ENCODE data around the gene ADAT2. TPM values are rescaled to one million over a fixed set of nuclear protein-coding genes. Genes with fewer than 3 reads are reported as not detected.

The ADAT2 gene
- total and polyA plus RNA-seq, 5 donors = 1.5 to 3.8 (median 1.9) TPM

DNA sequence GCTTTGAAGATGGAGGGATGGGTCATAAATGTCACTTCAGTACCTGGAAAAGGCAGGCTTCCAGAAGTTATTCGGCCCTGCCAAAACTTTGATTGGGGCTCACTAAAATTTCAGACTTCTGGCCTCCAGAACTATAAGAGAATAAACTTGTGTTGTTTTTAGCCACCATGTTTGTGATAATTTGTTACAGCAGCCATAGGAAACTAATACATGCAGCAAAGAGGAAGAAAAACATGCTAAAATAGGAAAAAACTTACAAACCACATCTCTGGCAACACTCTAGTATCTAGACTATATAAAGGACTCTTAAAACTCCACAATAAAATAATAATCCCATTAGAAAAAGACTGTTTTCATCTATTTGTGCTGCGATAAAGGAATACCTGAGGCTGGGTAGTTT, 9.5 kb downstream of the ADAT2 start:
- 99% methylated on average over 2 of the region's 2 CpGs for WGBS

DNA sequence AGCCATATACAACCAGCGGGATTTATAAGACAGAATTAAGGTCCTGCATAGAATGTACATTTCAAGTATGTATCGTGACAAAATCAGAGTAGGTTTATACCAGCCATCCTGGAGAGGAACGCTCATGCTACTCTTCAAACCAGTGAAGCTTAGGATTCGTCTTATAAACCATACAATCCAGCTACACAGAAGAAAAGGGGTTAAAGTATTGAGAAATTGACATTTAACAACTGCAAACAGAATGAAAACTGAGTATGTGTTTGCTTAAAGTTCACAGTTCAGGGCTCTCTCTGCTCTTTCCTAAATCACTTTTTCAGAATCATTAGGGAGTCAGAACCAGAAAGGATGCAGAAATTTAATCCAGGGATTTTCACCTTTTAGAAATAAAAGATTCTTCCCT, 17.9 kb downstream of the ADAT2 start:
- Histone ChIP-seq H3K27ac (ENCODE audit: low read length) (no peak overlapping the region), H3K9me3 (ENCODE audit: control insufficient read depth, low read length) (no peaks in the 10 kb centered on the region), H3K4me3 (ENCODE audit: low read length) (no peak overlapping the region), H3K4me1 (ENCODE audit: control insufficient read depth, insufficient read depth, low read length) (no peaks in the 10 kb centered on the region), H3K27me3 (ENCODE audit: control insufficient read depth, insufficient read depth) (no peaks in the 10 kb centered on the region)
- no peak for DNase-seq
- WGBS = 97% methylated on average over 4 of the region's 4 CpGs
- no peak for ATAC-seq
- intact Hi-C loops (cut with DNase I) = no loop called here

More for the DNA sequence above, 9.5 kb downstream of the ADAT2 start:
- no peak for ATAC-seq
- H3K4me1 ChIP-seq (ENCODE audit: control insufficient read depth, insufficient read depth, low read length) = no peaks in the 10 kb centered on the region
- no peak overlapping the region for H3K27ac ChIP-seq (ENCODE audit: low read length)
- intact Hi-C loops (cut with DNase I) = no loop called here
- no peaks in the 10 kb centered on the region for H3K9me3 ChIP-seq (ENCODE audit: control insufficient read depth, low read length)
- no peak for DNase-seq
- H3K4me3 ChIP-seq (ENCODE audit: low read length) = no peak overlapping the region
- no peaks in the 10 kb centered on the region for H3K27me3 ChIP-seq (ENCODE audit: control insufficient read depth, insufficient read depth)

DNA sequence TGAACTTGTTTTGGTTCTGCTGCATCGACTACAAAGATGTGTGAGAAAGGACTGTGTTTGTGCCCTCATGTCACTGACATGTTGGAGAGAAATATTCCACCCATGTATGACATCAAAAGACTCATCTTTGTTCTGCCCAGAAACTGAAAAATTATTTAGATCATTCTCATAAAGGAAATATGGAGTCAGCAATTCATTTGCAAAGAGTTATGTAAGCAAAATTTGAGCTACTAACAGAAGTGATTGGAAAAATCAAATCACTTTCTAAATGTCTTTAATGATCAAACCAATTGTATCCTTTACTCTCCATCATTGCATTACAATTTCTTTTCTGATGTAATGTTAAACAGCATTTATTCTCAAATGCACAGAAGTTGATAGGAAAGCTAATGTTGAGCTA, 19.3 kb downstream of the ADAT2 start:
- no peak for DNase-seq
- no peak overlapping the region for H3K27ac ChIP-seq (ENCODE audit: low read length)
- ATAC-seq = no peak
- 78% methylated on average over 1 of the region's 1 CpG for WGBS
- H3K9me3 ChIP-seq (ENCODE audit: control insufficient read depth, low read length) = no peaks in the 10 kb centered on the region
- H3K27me3 ChIP-seq (ENCODE audit: control insufficient read depth, insufficient read depth) = no peaks in the 10 kb centered on the region
- intact Hi-C loops (cut with DNase I) = no loop called here
- H3K4me3 ChIP-seq (ENCODE audit: low read length) = no peak overlapping the region
- no peaks in the 10 kb centered on the region for H3K4me1 ChIP-seq (ENCODE audit: control insufficient read depth, insufficient read depth, low read length)

GRCh38 chr6:143429970-143430369, 20.5 kb downstream of the ADAT2 start:
- H3K4me1 ChIP-seq (ENCODE audit: control insufficient read depth, insufficient read depth, low read length) = no peaks in the 10 kb centered on the region
- H3K4me3 ChIP-seq (ENCODE audit: low read length) = no peak overlapping the region
- intact Hi-C loops (cut with DNase I) = loop anchor here (5.0 to 10.0 kb wide), 4 partner anchors 405 to 955 kb away; no protein-coding TSS in a partner anchor
- no peaks in the 10 kb centered on the region for H3K9me3 ChIP-seq (ENCODE audit: control insufficient read depth, low read length)
- 94% methylated on average over 4 of the region's 4 CpGs for WGBS
- no peak for ATAC-seq
- H3K27me3 ChIP-seq (ENCODE audit: control insufficient read depth, insufficient read depth) = no peaks in the 10 kb centered on the region
- DNase-seq = peak in 1 of 3 donors; percentile 18
- H3K27ac ChIP-seq (ENCODE audit: low read length) = no peak overlapping the region

DNA sequence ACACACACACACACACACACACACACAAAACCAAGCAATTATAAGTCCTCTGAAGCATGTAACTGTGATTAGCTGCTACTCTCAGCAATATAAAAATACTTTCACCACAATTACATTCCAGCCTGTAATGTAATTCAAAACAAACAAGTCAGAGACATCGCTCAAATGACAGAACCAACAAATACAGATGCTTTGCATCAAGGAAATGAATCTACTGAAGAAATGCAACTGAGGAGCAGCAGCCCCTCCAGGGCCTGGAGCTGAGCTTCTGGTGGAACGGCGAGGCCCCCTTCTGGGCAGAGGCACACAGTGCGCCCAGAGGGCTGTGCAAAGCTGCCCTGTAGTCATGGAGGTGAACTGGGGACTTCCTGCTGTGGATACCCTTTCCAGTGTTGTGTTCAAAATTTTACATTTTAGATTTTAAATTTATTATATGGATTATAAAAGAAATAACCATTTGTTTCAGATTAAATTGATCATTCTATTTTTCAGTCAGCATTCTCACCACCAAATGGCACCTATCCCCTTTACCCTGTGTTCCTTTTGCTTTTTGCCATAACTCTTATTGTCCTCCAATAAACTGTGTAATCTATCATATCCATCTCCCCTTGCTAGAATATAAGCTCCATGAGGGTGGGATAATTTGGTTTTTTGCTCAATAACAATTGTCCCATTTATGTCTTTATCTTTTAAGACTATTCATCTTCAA, 23.2 kb downstream of the ADAT2 start:
- Histone ChIP-seq H3K4me1 (ENCODE audit: control insufficient read depth, insufficient read depth, low read length) (no peaks in the 10 kb centered on the region), H3K27ac (ENCODE audit: low read length) (no peak overlapping the region), H3K27me3 (ENCODE audit: control insufficient read depth, insufficient read depth) (no peaks in the 10 kb centered on the region), H3K9me3 (ENCODE audit: control insufficient read depth, low read length) (no peaks in the 10 kb centered on the region), H3K4me3 (ENCODE audit: low read length) (no peak overlapping the region)
- 16% methylated on average over 4 of the region's 4 CpGs for WGBS
- DNase-seq = peak; percentile 60 to 89 (median 88)
- intact Hi-C loops (cut with DNase I) = loop anchor here (2.0 to 10.0 kb wide), 5 partner anchors 402 to 952 kb away; no protein-coding TSS in a partner anchor
- ATAC-seq = peak; percentile 96

GRCh38 chr6:143426026-143426425, 24.5 kb downstream of the ADAT2 start:
- DNase-seq (no peak), ATAC-seq (no peak)
- no peaks in the 10 kb centered on the region for H3K9me3 ChIP-seq (ENCODE audit: control insufficient read depth, low read length)
- 67% methylated on average over 2 of the region's 2 CpGs for WGBS
- H3K4me3 ChIP-seq (ENCODE audit: low read length) = no peak overlapping the region
- H3K4me1 ChIP-seq (ENCODE audit: control insufficient read depth, insufficient read depth, low read length) = no peaks in the 10 kb centered on the region
- H3K27ac ChIP-seq (ENCODE audit: low read length) = no peak overlapping the region
- intact Hi-C loops (cut with DNase I) = loop anchor here (2.0 to 10.0 kb wide), 5 partner anchors 401 to 951 kb away; no protein-coding TSS in a partner anchor
- no peaks in the 10 kb centered on the region for H3K27me3 ChIP-seq (ENCODE audit: control insufficient read depth, insufficient read depth)

GRCh38 chr6:143419526-143419925, 31.0 kb downstream of the ADAT2 start:
- intact Hi-C loops (cut with DNase I) = no loop called here

GRCh38 chr6:143414769-143415168, 35.7 kb downstream of the ADAT2 start:
- Histone ChIP-seq H3K9me3 (ENCODE audit: control insufficient read depth, low read length) (no peaks in the 10 kb centered on the region), H3K27ac (ENCODE audit: low read length) (no peak overlapping the region), H3K4me1 (ENCODE audit: control insufficient read depth, insufficient read depth, low read length) (no peaks in the 10 kb centered on the region), H3K4me3 (ENCODE audit: low read length) (no peak overlapping the region), H3K27me3 (ENCODE audit: control insufficient read depth, insufficient read depth) (no peaks in the 10 kb centered on the region)
- intact Hi-C loops (cut with DNase I) = no loop called here
- DNase-seq (no peak), ATAC-seq (no peak)
- 89% methylated on average over 3 of the region's 3 CpGs for WGBS

More at GRCh38 chr6:143419526-143419925, 31.0 kb downstream of the ADAT2 start:
- Histone ChIP-seq H3K4me3 (ENCODE audit: low read length) (no peak overlapping the region), H3K4me1 (ENCODE audit: control insufficient read depth, insufficient read depth, low read length) (no peaks in the 10 kb centered on the region), H3K9me3 (ENCODE audit: control insufficient read depth, low read length) (no peaks in the 10 kb centered on the region), H3K27me3 (ENCODE audit: control insufficient read depth, insufficient read depth) (no peaks in the 10 kb centered on the region), H3K27ac (ENCODE audit: low read length) (no peak overlapping the region)
- ATAC-seq (no peak), DNase-seq (no peak)
- 81% methylated on average over 6 of the region's 6 CpGs for WGBS

DNA sequence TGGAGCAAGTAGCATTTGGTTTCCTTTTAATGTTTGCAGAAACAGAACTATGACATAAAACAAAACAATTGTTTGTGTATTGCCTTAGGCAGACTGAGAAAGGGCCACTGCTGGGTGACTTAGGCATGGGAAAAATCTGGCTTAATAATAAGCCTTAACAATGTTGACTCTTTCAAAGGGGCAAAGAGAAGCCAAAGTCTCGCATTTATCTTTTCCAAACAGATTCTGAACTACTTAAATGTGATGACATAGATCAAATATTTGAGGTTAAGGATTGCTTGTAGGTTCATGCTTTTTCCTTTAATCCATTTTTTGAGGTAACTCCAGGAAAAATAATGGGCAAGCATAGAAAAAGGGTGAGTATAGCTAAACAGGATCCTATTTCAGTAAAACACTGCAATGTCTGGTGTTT, 39.6 kb downstream of the ADAT2 start:
- DNase-seq (no peak), ATAC-seq (no peak)
- intact Hi-C loops (cut with DNase I) = no loop called here
- Histone ChIP-seq H3K4me1 (ENCODE audit: control insufficient read depth, insufficient read depth, low read length) (no peaks in the 10 kb centered on the region), H3K27ac (ENCODE audit: low read length) (no peak overlapping the region), H3K27me3 (ENCODE audit: control insufficient read depth, insufficient read depth) (no peaks in the 10 kb centered on the region), H3K9me3 (ENCODE audit: control insufficient read depth, low read length) (no peaks in the 10 kb centered on the region), H3K4me3 (ENCODE audit: low read length) (no peak overlapping the region)
- 59% methylated on average over 1 of the region's 1 CpG for WGBS

DNA sequence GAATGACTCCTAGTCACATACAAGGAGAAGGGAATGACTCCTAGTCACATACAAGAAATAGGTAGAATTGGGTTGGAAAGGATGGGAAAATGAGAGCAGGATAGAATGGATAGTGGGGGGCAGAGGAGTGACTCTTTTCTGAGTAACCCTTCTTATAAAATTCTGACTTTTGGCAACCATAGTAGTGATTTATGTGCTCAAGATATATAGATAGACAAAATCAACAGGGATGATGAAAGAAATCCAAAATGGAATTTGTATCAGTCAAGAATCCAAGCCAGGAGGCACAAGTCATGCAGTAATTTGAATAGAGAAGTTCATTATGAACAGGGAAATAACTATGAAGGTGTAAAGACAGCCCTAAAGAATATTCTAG, 41.7 kb downstream of the ADAT2 start:
- ATAC-seq (no peak), DNase-seq (no peak)
- H3K27me3 ChIP-seq (ENCODE audit: control insufficient read depth, insufficient read depth) = no peaks in the 10 kb centered on the region
- intact Hi-C loops (cut with DNase I) = no loop called here
- no peak overlapping the region for H3K4me3 ChIP-seq (ENCODE audit: low read length)
- no peak overlapping the region for H3K27ac ChIP-seq (ENCODE audit: low read length)
- no peaks in the 10 kb centered on the region for H3K4me1 ChIP-seq (ENCODE audit: control insufficient read depth, insufficient read depth, low read length)
- H3K9me3 ChIP-seq (ENCODE audit: control insufficient read depth, low read length) = no peaks in the 10 kb centered on the region

DNA sequence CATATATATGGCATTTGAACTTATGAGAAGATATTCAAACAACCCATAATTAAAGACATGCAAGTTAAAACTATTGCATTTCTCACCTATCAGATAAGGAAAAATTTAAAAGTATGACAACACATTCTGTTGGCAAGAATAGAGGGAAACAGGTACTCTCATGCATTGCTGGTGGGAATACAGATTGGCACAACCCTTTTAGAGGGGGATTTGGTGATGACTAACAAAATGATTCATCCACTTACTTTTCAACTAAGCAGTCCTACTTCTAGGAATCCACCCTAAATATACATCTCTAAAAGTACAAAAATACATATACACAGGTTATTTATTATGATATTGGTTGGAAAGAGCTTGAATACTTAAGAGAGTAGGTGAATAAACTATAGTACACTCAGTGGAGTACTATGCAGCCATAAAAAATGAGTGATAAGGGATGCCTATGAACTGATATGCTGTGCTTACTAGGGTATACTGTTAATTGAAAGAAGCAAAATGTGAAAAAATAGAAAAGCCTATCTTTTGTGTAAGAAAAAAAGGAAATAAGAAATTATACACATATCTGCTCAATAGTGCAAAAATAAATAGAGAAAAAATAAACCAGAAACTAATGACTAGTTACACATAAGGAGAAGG, 42.2 kb downstream of the ADAT2 start:
- no peak for ATAC-seq
- intact Hi-C loops (cut with DNase I) = no loop called here
- no peak overlapping the region for H3K27ac ChIP-seq (ENCODE audit: low read length)

More for the DNA sequence above, 42.2 kb downstream of the ADAT2 start:
- Histone ChIP-seq H3K4me1 (ENCODE audit: control insufficient read depth, insufficient read depth, low read length) (no peaks in the 10 kb centered on the region), H3K9me3 (ENCODE audit: control insufficient read depth, low read length) (no peaks in the 10 kb centered on the region), H3K27me3 (ENCODE audit: control insufficient read depth, insufficient read depth) (no peaks in the 10 kb centered on the region), H3K4me3 (ENCODE audit: low read length) (no peak overlapping the region)
- no peak for DNase-seq
